GM12872 (cell line): ENCODE measurements around the gene LRRC27.

Source experiments
- CTCF ChIP-seq: IDR thresholded peaks from 3 replicates; pipeline ENCODE4 v1.5.1; 2011; ENCODE audit warnings: low read depth, mild to moderate bottlenecking, low read length, moderate library complexity; ENCODE audit not compliant: insufficient read depth

The LRRC27 gene

GRCh38 chr10:132405463-132405991, 73.5 kb downstream of the LRRC27 start:
- TF ChIP-seq CTCF: no peak

GRCh38 chr10:132406181-132406580, 74.2 kb downstream of the LRRC27 start:
- TF ChIP-seq CTCF: no peak

GRCh38 chr10:132406750-132407149, 74.8 kb downstream of the LRRC27 start:
- no peak for TF ChIP-seq CTCF

- TF ChIP-seq CTCF: no peak
These were observed 75.3 kb downstream of the LRRC27 start for GRCh38 chr10:132407243-132407746.

GRCh38 chr10:132407846-132408278, 75.9 kb downstream of the LRRC27 start:
- TF ChIP-seq CTCF: no peak

- no peak for TF ChIP-seq CTCF
These were observed 76.4 kb downstream of the LRRC27 start for GRCh38 chr10:132408367-132408781.

- no peak for TF ChIP-seq CTCF
These were observed 77.1 kb downstream of the LRRC27 start for GRCh38 chr10:132408823-132409666.
